MCF 10A (cell line): ENCODE results near the gene TNIK. TPM values are rescaled to one million over a fixed set of nuclear protein-coding genes. Genes with fewer than 3 reads are reported as not detected.

Source experiments
- BruUV-seq: library from RNA; stranded (reverse); fragments of 400-500 nt; replicated peaks from 2 replicates; lab custom pipeline; 2021; lab: Mats Ljungman, UMichigan
- CTCF ChIA-PET: fragments of 300-600 bp; sonication (Branson Sonifier 250); formaldehyde crosslinking; extraction: SDS; loops from one replicate; lab custom pipeline; 2021; ENCODE audit warnings: antibody characterized with exemption, inconsistent platforms; lab: Yijun Ruan, JAX
- POLR2A ChIA-PET: fragments of 300-600, 350-650 bp; sonication (Branson Sonifier 250); formaldehyde crosslinking; extraction: SDS; loops from one replicate; lab custom pipeline; 2020; ENCODE audit warnings: antibody characterized with exemption, inconsistent platforms; lab: Yijun Ruan, JAX
- DNase-seq: peaks from one replicate; pipeline ENCODE4 v3.0.0-alpha.2; 2018; ENCODE audit not compliant: unreplicated experiment
- H3K27ac Mint-ChIP-seq: one replicate; pipeline ENCODE4 v1.8.0; 2022; ENCODE audit warnings: mild to moderate bottlenecking, low read depth, mixed read lengths; ENCODE audit not compliant: unreplicated experiment
- H3K27me3 Mint-ChIP-seq: one replicate; pipeline ENCODE4 v1.8.0; 2022; ENCODE audit warnings: mixed read lengths; ENCODE audit not compliant: insufficient read depth, unreplicated experiment
- H3K36me3 Mint-ChIP-seq: one replicate; pipeline ENCODE4 v1.8.0; 2022; ENCODE audit warnings: mild to moderate bottlenecking, moderate library complexity, mixed read lengths; ENCODE audit not compliant: insufficient read depth, unreplicated experiment
- H3K4me1 Mint-ChIP-seq: one replicate; pipeline ENCODE4 v1.8.0; 2022; ENCODE audit warnings: mixed read lengths; ENCODE audit not compliant: insufficient read depth, unreplicated experiment
- H3K4me3 Mint-ChIP-seq: one replicate; pipeline ENCODE4 v1.8.0; 2022; ENCODE audit warnings: mild to moderate bottlenecking, moderate library complexity, mixed read lengths; ENCODE audit not compliant: unreplicated experiment
- H3K9me3 Mint-ChIP-seq: one replicate; pipeline ENCODE4 v1.8.0; 2022; ENCODE audit warnings: mixed read lengths; ENCODE audit not compliant: unreplicated experiment
- intact Hi-C: fragments of 100-400 bp; cut with micrococcal nuclease; formaldehyde crosslinking; loops from 2 replicates; pipeline ENCODE4 v1.14.1; 2022
- total RNA-seq: library from RNA; stranded (reverse); gene quantifications from 2 replicates; pipeline ENCODE4 v1.2.3, GENCODE V29; 2022
- TF ChIP-seq, protein P1 (sequence below): fragments of 200-600 bp; IDR thresholded peaks from one replicate; pipeline ENCODE4 v1.8.0; 2022; ENCODE audit warnings: antibody characterized with exemption, mild to moderate bottlenecking; ENCODE audit not compliant: unreplicated experiment

Gene TNIK
- total RNA-seq, 1 experiment from 2014 or later: 3.4 TPM

DNA sequence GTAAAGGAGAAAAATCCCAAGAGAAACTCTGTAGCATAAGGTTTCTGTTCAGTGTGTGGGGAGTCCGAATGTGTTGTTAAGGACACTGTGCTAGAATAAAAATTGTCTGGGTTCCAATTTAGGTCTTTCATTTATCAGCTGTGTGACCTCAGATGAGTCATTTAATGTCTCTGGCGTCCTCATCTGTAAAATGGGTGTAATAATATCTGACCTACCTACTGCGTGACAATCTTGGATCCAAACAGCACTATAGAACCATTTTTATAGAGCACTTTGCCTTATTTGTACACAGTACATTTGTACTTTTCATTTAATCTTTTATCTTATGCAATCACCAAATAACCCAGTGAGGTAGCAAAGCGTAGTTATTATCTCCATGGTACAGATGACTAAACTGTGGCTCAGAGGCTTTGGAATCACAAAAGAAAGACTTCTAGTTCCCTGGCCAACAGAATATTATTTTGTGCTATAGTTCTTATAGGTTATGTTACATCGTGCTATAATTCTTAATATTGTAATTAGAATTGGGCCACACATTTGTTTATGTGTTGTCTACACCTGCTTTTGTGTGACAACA lies 46.6 kb upstream of the TNIK start:
- Mint-ChIP-seq H3K4me3 (no peak overlapping the region), H3K27me3 (no peaks in the 10 kb centered on the region), H3K9me3 (no peaks in the 10 kb centered on the region), H3K4me1 (no peaks in the 10 kb centered on the region), H3K27ac (no peak overlapping the region), H3K36me3 (no peaks in the 10 kb centered on the region)
- no TSS peak for BruUV-seq
- TF ChIP-seq, protein P1, sequence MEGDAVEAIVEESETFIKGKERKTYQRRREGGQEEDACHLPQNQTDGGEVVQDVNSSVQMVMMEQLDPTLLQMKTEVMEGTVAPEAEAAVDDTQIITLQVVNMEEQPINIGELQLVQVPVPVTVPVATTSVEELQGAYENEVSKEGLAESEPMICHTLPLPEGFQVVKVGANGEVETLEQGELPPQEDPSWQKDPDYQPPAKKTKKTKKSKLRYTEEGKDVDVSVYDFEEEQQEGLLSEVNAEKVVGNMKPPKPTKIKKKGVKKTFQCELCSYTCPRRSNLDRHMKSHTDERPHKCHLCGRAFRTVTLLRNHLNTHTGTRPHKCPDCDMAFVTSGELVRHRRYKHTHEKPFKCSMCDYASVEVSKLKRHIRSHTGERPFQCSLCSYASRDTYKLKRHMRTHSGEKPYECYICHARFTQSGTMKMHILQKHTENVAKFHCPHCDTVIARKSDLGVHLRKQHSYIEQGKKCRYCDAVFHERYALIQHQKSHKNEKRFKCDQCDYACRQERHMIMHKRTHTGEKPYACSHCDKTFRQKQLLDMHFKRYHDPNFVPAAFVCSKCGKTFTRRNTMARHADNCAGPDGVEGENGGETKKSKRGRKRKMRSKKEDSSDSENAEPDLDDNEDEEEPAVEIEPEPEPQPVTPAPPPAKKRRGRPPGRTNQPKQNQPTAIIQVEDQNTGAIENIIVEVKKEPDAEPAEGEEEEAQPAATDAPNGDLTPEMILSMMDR: no peak
- CTCF ChIA-PET: no interaction called here
- POLR2A ChIA-PET: no interaction called here
- no peak for DNase-seq
- intact Hi-C loops: no loop called here

DNA sequence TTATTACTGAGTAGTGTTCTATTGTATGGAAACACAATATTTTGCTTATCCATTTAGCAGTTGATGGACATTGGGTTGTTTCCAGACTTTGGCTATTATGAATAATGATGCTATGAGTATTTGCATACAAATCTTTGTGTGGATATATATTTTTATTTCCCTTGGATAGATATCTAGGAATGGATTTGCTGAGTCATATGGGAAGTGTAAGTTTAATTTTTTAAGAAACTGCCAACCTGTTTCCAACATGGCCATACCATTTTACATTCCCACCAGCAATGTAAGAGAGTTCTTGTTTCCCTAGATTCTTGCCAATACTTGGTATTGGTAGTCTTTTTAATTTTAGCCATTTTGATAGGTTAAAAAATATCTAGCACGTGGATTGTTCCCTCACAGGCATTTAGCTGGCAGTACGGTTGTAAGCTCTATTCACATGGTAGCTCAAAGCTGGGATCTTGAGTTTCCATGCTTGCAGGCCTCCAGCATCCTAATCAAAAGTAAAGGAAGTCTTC lies 45.7 kb upstream of the TNIK start:
- H3K36me3 Mint-ChIP-seq: no peaks in the 10 kb centered on the region
- POLR2A ChIA-PET: no interaction called here
- CTCF ChIA-PET: no interaction called here

DNA sequence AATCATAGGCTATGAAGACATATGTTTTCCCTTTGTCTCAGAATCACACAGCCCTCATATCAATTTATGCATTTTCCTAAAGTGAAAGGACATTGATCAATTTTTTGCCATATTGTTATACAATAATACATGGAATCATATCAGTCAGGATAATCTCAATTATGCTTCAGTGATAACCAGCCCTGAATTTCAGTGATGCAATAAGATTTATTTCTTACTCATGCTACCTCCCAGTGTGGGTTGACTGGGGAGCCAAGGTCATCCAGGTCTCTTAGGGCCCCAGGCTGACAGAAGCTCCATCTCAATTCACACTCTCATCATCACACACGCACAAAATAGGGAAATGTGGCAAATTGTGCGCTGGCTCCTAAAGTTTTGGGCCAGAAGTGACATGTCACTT lies 44.2 kb upstream of the TNIK start:
- Mint-ChIP-seq H3K27me3 (no peaks in the 10 kb centered on the region), H3K4me1 (no peaks in the 10 kb centered on the region), H3K36me3 (no peaks in the 10 kb centered on the region), H3K9me3 (no peaks in the 10 kb centered on the region), H3K27ac (no peak overlapping the region), H3K4me3 (no peak overlapping the region)
- CTCF ChIA-PET: no interaction called here
- TF ChIP-seq, protein P1: no peak
- no TSS peak for BruUV-seq
- no peak for DNase-seq
- POLR2A ChIA-PET: interaction anchor here (1.0 kb wide), 1 partner anchor 220 kb away, joined by 3 read pairs; no protein-coding TSS in a partner anchor
- intact Hi-C loops: no loop called here

More for the DNA sequence above, 45.7 kb upstream of the TNIK start:
- TF ChIP-seq, protein P1: no peak
- H3K27ac Mint-ChIP-seq: no peak overlapping the region
- BruUV-seq: no TSS peak
- no peaks in the 10 kb centered on the region for H3K9me3 Mint-ChIP-seq
- no peak for DNase-seq
- intact Hi-C loops: no loop called here
- H3K27me3 Mint-ChIP-seq: no peaks in the 10 kb centered on the region
- H3K4me1 Mint-ChIP-seq: no peaks in the 10 kb centered on the region
- no peak overlapping the region for H3K4me3 Mint-ChIP-seq

DNA sequence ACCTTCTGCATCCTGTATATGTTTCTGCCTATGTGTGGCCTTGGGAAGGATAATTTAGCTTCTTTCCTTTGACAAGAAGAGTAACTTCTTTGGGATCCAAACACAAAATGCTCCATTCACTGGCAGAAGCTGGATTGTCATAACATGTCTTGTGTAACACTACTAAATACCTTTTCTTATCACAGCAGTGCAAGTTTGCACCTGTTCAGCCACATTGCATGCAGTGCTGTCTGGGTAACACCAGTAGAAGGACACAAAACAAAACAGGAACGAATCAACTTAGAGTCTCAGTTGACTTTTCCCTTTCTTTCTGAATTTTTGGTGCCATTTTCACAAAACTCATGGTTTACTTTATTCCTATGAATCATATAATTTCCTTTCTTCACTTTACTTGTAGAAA lies 43.6 kb upstream of the TNIK start:
- POLR2A ChIA-PET: interaction anchor here (1.0 kb wide), 1 partner anchor 220 kb away, joined by 3 read pairs; no protein-coding TSS in a partner anchor
- intact Hi-C loops: no loop called here

More for the DNA sequence above, 43.6 kb upstream of the TNIK start:
- Mint-ChIP-seq H3K27ac (no peak overlapping the region), H3K27me3 (no peaks in the 10 kb centered on the region), H3K9me3 (no peaks in the 10 kb centered on the region), H3K36me3 (no peaks in the 10 kb centered on the region), H3K4me1 (no peaks in the 10 kb centered on the region), H3K4me3 (no peak overlapping the region)
- no TSS peak for BruUV-seq
- TF ChIP-seq, protein P1: no peak
- CTCF ChIA-PET: no interaction called here
- no peak for DNase-seq
